ENCODE data around the gene POLR1D.
"Not testable (repeated sequence)": the region's sequence is repeated elsewhere in the genome, so short reads cannot be mapped to it uniquely, and the experiment has no call there.

Gene POLR1D

GRCh38 chr13:27624071-27624470 lies 2.4 kb downstream of the POLR1D start:
- Mint-ChIP-seq H3K4me1 (ENCODE audit: low read depth) (peaks cover 48% of the 10 kb centered on the region), H3K27ac (no peak overlapping the region), H3K9me3 (no peaks in the 10 kb centered on the region)

GRCh38 chr13:27625839-27626238 lies 4.1 kb downstream of the POLR1D start:
- H3K9me3 Mint-ChIP-seq = no peaks in the 10 kb centered on the region
- peaks cover 42% of the 10 kb centered on the region for H3K4me1 Mint-ChIP-seq (ENCODE audit: low read depth)
- peaks cover 31% of the 10 kb centered on the region for H3K36me3 Mint-ChIP-seq (ENCODE audit: low read depth)
- no peaks in the 10 kb centered on the region for H3K27me3 Mint-ChIP-seq (ENCODE audit: low read depth)
- H3K27ac Mint-ChIP-seq = no peak overlapping the region
- H3K4me3 Mint-ChIP-seq = no peak overlapping the region

More at GRCh38 chr13:27624071-27624470, 2.4 kb downstream of the POLR1D start:
- Mint-ChIP-seq H3K27me3 (ENCODE audit: low read depth) (no peaks in the 10 kb centered on the region), H3K4me3 (peak overlapping the region; percentile 19), H3K36me3 (ENCODE audit: low read depth) (peaks cover 31% of the 10 kb centered on the region)

- H3K27ac Mint-ChIP-seq = no peak overlapping the region
- no peaks in the 10 kb centered on the region for H3K9me3 Mint-ChIP-seq
- no peak overlapping the region for H3K4me3 Mint-ChIP-seq
- H3K4me1 Mint-ChIP-seq (ENCODE audit: low read depth) = peaks cover 48% of the 10 kb centered on the region
- no peaks in the 10 kb centered on the region for H3K27me3 Mint-ChIP-seq (ENCODE audit: low read depth)
- H3K36me3 Mint-ChIP-seq (ENCODE audit: low read depth) = peaks cover 37% of the 10 kb centered on the region
Measured at GRCh38 chr13:27627380-27627779, 5.7 kb downstream of the POLR1D start.

GRCh38 chr13:27628081-27628480 lies 6.4 kb downstream of the POLR1D start:
- no peak overlapping the region for H3K4me3 Mint-ChIP-seq
- H3K9me3 Mint-ChIP-seq = no peaks in the 10 kb centered on the region
- no peaks in the 10 kb centered on the region for H3K27me3 Mint-ChIP-seq (ENCODE audit: low read depth)
- peaks cover 42% of the 10 kb centered on the region for H3K4me1 Mint-ChIP-seq (ENCODE audit: low read depth)
- H3K36me3 Mint-ChIP-seq (ENCODE audit: low read depth) = peaks cover 31% of the 10 kb centered on the region
- H3K27ac Mint-ChIP-seq = no peak overlapping the region

GRCh38 chr13:27628766-27629165 lies 7.1 kb downstream of the POLR1D start:
- H3K4me3 Mint-ChIP-seq; H3K27me3 Mint-ChIP-seq (ENCODE audit: low read depth); H3K9me3 Mint-ChIP-seq; H3K27ac Mint-ChIP-seq: not testable (repeated sequence)
- peaks cover 26% of the 10 kb centered on the region for H3K36me3 Mint-ChIP-seq (ENCODE audit: low read depth)
- peaks cover 37% of the 10 kb centered on the region for H3K4me1 Mint-ChIP-seq (ENCODE audit: low read depth)

- no peak overlapping the region for H3K4me3 Mint-ChIP-seq
- peaks cover 22% of the 10 kb centered on the region for H3K4me1 Mint-ChIP-seq (ENCODE audit: low read depth)
- H3K36me3 Mint-ChIP-seq (ENCODE audit: low read depth) = peaks cover 15% of the 10 kb centered on the region
- H3K9me3 Mint-ChIP-seq = no peaks in the 10 kb centered on the region
- H3K27me3 Mint-ChIP-seq (ENCODE audit: low read depth) = no peaks in the 10 kb centered on the region
- no peak overlapping the region for H3K27ac Mint-ChIP-seq
Measured at GRCh38 chr13:27631156-27631555, 9.5 kb downstream of the POLR1D start.

- Mint-ChIP-seq H3K4me3 (no peak overlapping the region), H3K4me1 (ENCODE audit: low read depth) (peaks cover 22% of the 10 kb centered on the region), H3K36me3 (ENCODE audit: low read depth) (peaks cover 15% of the 10 kb centered on the region), H3K9me3 (no peaks in the 10 kb centered on the region), H3K27me3 (ENCODE audit: low read depth) (no peaks in the 10 kb centered on the region), H3K27ac (no peak overlapping the region)
Measured at GRCh38 chr13:27631665-27632064, 10.0 kb downstream of the POLR1D start.

- Mint-ChIP-seq H3K4me1 (ENCODE audit: low read depth) (peaks cover 22% of the 10 kb centered on the region), H3K27me3 (ENCODE audit: low read depth) (no peaks in the 10 kb centered on the region), H3K27ac (no peak overlapping the region), H3K4me3 (no peak overlapping the region), H3K9me3 (no peaks in the 10 kb centered on the region), H3K36me3 (ENCODE audit: low read depth) (peaks cover 11% of the 10 kb centered on the region)
Measured at GRCh38 chr13:27632214-27632613, 10.5 kb downstream of the POLR1D start.

GRCh38 chr13:27632648-27633047 lies 11.0 kb downstream of the POLR1D start:
- no peaks in the 10 kb centered on the region for H3K27me3 Mint-ChIP-seq (ENCODE audit: low read depth)
- no peaks in the 10 kb centered on the region for H3K9me3 Mint-ChIP-seq
- peaks cover 20% of the 10 kb centered on the region for H3K4me1 Mint-ChIP-seq (ENCODE audit: low read depth)
- H3K4me3 Mint-ChIP-seq = no peak overlapping the region
- H3K27ac Mint-ChIP-seq = no peak overlapping the region
- H3K36me3 Mint-ChIP-seq (ENCODE audit: low read depth) = peaks cover 9% of the 10 kb centered on the region

GRCh38 chr13:27634231-27634630 lies 12.5 kb downstream of the POLR1D start:
- H3K27ac Mint-ChIP-seq = no peak overlapping the region
- peaks cover 13% of the 10 kb centered on the region for H3K36me3 Mint-ChIP-seq (ENCODE audit: low read depth)
- no peaks in the 10 kb centered on the region for H3K9me3 Mint-ChIP-seq
- peaks cover 26% of the 10 kb centered on the region for H3K4me1 Mint-ChIP-seq (ENCODE audit: low read depth)
- no peak overlapping the region for H3K4me3 Mint-ChIP-seq
- no peaks in the 10 kb centered on the region for H3K27me3 Mint-ChIP-seq (ENCODE audit: low read depth)

- Mint-ChIP-seq H3K36me3 (ENCODE audit: low read depth) (peaks cover 13% of the 10 kb centered on the region), H3K4me3 (no peak overlapping the region), H3K27ac (no peak overlapping the region), H3K4me1 (ENCODE audit: low read depth) (peaks cover 28% of the 10 kb centered on the region), H3K27me3 (ENCODE audit: low read depth) (no peaks in the 10 kb centered on the region), H3K9me3 (no peaks in the 10 kb centered on the region)
Measured at GRCh38 chr13:27634791-27635190, 13.1 kb downstream of the POLR1D start.

GRCh38 chr13:27635266-27635665 lies 13.6 kb downstream of the POLR1D start:
- Mint-ChIP-seq H3K4me3 (no peak overlapping the region), H3K36me3 (ENCODE audit: low read depth) (peaks cover 13% of the 10 kb centered on the region), H3K27ac (no peak overlapping the region), H3K4me1 (ENCODE audit: low read depth) (peaks cover 28% of the 10 kb centered on the region), H3K9me3 (no peaks in the 10 kb centered on the region), H3K27me3 (ENCODE audit: low read depth) (no peaks in the 10 kb centered on the region)

GRCh38 chr13:27636589-27637288 lies 15.0 kb downstream of the POLR1D start:
- Mint-ChIP-seq H3K27ac (no peak overlapping the region), H3K4me3 (no peak overlapping the region), H3K36me3 (ENCODE audit: low read depth) (peaks cover 7% of the 10 kb centered on the region), H3K27me3 (ENCODE audit: low read depth) (no peaks in the 10 kb centered on the region), H3K9me3 (no peaks in the 10 kb centered on the region), H3K4me1 (ENCODE audit: low read depth) (peaks cover 23% of the 10 kb centered on the region)

- Mint-ChIP-seq H3K4me1 (ENCODE audit: low read depth) (peaks cover 23% of the 10 kb centered on the region), H3K9me3 (no peaks in the 10 kb centered on the region), H3K27me3 (ENCODE audit: low read depth) (no peaks in the 10 kb centered on the region), H3K27ac (no peak overlapping the region), H3K4me3 (no peak overlapping the region), H3K36me3 (ENCODE audit: low read depth) (peaks cover 5% of the 10 kb centered on the region)
Measured at GRCh38 chr13:27637289-27637626, 15.6 kb downstream of the POLR1D start.

- no peaks in the 10 kb centered on the region for H3K27me3 Mint-ChIP-seq (ENCODE audit: low read depth)
- H3K27ac Mint-ChIP-seq = no peak overlapping the region
- H3K36me3 Mint-ChIP-seq (ENCODE audit: low read depth) = peaks cover 4% of the 10 kb centered on the region
- peaks cover 25% of the 10 kb centered on the region for H3K4me1 Mint-ChIP-seq (ENCODE audit: low read depth)
- H3K9me3 Mint-ChIP-seq = no peaks in the 10 kb centered on the region
- no peak overlapping the region for H3K4me3 Mint-ChIP-seq
Measured at GRCh38 chr13:27638001-27638400, 16.3 kb downstream of the POLR1D start.

- Mint-ChIP-seq H3K4me1 (ENCODE audit: low read depth) (peaks cover 27% of the 10 kb centered on the region), H3K9me3 (no peaks in the 10 kb centered on the region), H3K4me3 (no peak overlapping the region), H3K36me3 (ENCODE audit: low read depth) (peaks cover 4% of the 10 kb centered on the region), H3K27ac (no peak overlapping the region), H3K27me3 (ENCODE audit: low read depth) (no peaks in the 10 kb centered on the region)
Measured at GRCh38 chr13:27638521-27638920, 16.8 kb downstream of the POLR1D start.

All from T-helper 1 cell treated with Interleukin-12 subunit alpha and Interleukin-12 subunit beta and Interleukin-4 antibody, amounts not matched to agents 30 μg/mL and 1 μg/mL, for 36 hours (primary cell).